ENCODE data around the gene PUS10. TPM values are rescaled to one million over a fixed set of nuclear protein-coding genes. Genes with fewer than 3 reads are reported as not detected.

Gene PUS10
- total and polyA plus RNA-seq, 3 donors from 2014 or later, result 7.3 to 10.7 (median 10.0) TPM

DNA sequence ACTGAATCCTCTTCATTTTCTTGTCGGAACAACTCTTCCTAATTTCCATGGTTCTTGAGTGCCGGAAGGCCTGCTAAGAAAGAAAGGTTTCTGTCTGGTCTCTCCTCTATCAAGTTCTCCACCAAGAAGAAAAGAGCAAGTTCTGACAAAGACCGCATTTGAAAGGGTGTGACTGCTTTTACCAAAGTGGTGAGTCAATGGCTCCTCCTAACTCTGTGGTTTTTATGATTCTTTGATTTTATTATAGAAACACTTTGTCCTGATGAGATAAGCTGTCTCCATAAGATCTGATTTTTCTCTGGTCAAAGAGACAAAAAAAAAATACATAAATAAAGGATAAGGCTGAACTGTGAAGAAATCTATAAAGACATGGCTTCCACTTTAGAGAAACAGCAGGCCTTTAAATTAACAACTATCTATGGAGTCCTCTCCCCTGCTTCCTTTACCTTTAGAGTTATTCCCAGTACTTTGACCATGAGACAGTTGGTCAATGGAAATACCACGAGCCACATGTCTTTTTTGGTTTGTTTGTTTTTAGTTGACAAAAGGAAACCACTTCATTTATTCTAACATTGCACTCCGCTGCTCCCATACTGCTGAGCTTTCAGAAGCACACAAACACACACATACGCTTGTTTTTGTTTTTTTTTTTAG, 69.0 kb downstream of the PUS10 start:
- no peak for DNase-seq
- TF ChIP-seq POLR2A (IDR thresholded peaks at IDR 0.05), result no peak
- TF ChIP-seq, protein P1, sequence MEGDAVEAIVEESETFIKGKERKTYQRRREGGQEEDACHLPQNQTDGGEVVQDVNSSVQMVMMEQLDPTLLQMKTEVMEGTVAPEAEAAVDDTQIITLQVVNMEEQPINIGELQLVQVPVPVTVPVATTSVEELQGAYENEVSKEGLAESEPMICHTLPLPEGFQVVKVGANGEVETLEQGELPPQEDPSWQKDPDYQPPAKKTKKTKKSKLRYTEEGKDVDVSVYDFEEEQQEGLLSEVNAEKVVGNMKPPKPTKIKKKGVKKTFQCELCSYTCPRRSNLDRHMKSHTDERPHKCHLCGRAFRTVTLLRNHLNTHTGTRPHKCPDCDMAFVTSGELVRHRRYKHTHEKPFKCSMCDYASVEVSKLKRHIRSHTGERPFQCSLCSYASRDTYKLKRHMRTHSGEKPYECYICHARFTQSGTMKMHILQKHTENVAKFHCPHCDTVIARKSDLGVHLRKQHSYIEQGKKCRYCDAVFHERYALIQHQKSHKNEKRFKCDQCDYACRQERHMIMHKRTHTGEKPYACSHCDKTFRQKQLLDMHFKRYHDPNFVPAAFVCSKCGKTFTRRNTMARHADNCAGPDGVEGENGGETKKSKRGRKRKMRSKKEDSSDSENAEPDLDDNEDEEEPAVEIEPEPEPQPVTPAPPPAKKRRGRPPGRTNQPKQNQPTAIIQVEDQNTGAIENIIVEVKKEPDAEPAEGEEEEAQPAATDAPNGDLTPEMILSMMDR (IDR thresholded peaks at IDR 0.05), result no peak
- H3K9me3 ChIP-seq, result no peaks in the 10 kb centered on the region
- H3K4me1 ChIP-seq, result no peaks in the 10 kb centered on the region
- H3K27ac ChIP-seq, result no peak overlapping the region
- 89 to 92% methylated on average over 6 of the region's 6 CpGs for WGBS, 2 donors
- intact Hi-C loops (cut with DNase I; ENCODE audit: low total_unique reads), result no loop called here
- no peaks in the 10 kb centered on the region for H3K27me3 ChIP-seq
- H3K4me3 ChIP-seq, result no peak overlapping the region
- H3K36me3 ChIP-seq (ENCODE audit: low read depth, missing control alignments), result no peaks in the 10 kb centered on the region

GRCh38 chr2:60948161-60948560, 69.9 kb downstream of the PUS10 start:
- intact Hi-C loops (cut with DNase I; ENCODE audit: low total_unique reads), result no loop called here
- DNase-seq, result no peak
- no peaks in the 10 kb centered on the region for H3K4me1 ChIP-seq
- peak overlapping the region in 1 of 2 donors; percentile 13 for H3K4me3 ChIP-seq
- no peaks in the 10 kb centered on the region for H3K9me3 ChIP-seq
- TF ChIP-seq, protein P1 (IDR thresholded peaks at IDR 0.05), result no peak
- TF ChIP-seq POLR2A (IDR thresholded peaks at IDR 0.05), result no peak
- H3K27ac ChIP-seq, result no peak overlapping the region
- 66 to 81% methylated on average over 8 of the region's 8 CpGs for WGBS, 2 donors
- no peaks in the 10 kb centered on the region for H3K36me3 ChIP-seq (ENCODE audit: low read depth, missing control alignments)
- no peaks in the 10 kb centered on the region for H3K27me3 ChIP-seq

DNA sequence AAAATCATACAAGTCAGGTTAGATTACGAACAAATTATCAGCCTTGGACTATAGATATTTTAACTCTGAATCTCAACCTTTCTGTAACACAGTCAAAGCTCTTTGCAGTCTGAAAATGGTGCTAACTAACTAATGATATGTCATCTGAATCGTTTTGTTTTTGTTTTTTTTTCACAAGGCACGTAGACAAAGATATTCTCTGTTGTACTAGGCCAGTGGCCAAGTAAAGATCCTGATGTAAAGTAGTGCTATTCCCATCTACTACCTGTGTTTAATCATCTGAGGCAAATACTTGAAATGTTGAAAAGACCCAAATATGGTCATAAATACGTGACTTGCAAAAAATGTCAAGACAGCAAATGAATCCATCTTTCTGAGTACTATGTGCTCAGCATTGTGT, 71.0 kb downstream of the PUS10 start:
- intact Hi-C loops (cut with DNase I; ENCODE audit: low total_unique reads), result no loop called here
- no peaks in the 10 kb centered on the region for H3K27me3 ChIP-seq

DNA sequence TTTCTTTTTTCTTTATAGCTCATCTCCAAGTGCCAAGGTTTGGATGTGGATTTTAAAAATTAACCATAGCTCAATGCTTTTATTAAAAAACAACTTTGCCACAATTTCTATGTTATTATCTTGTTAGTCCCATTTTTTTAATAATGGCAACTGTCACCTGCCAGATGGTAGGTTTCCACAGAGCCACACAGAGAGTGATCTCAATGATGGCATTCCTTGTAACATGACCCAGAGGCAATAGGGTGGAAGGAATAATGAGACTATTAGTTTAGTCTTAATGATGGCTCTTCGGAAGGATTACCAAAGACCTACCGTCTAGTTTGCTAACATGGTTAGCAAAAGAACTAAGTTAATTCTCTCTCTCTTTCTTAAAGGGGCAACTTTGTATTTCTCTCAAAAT, 72.7 kb downstream of the PUS10 start:
- WGBS, 2 donors, result 80% methylated on average over 2 of the region's 2 CpGs

More for the DNA sequence above, 71.0 kb downstream of the PUS10 start:
- no peaks in the 10 kb centered on the region for H3K4me1 ChIP-seq
- 57 to 71% methylated on average over 4 of the region's 4 CpGs for WGBS, 2 donors
- no peak for DNase-seq
- no peaks in the 10 kb centered on the region for H3K9me3 ChIP-seq
- H3K4me3 ChIP-seq, result peak overlapping the region in 1 of 2 donors; percentile 13
- TF ChIP-seq POLR2A (IDR thresholded peaks at IDR 0.05), result no peak
- TF ChIP-seq, protein P1 (IDR thresholded peaks at IDR 0.05), result no peak
- no peaks in the 10 kb centered on the region for H3K36me3 ChIP-seq (ENCODE audit: low read depth, missing control alignments)
- H3K27ac ChIP-seq, result no peak overlapping the region

More for the DNA sequence above, 72.7 kb downstream of the PUS10 start:
- Histone ChIP-seq H3K27me3 (no peaks in the 10 kb centered on the region), H3K4me3 (no peak overlapping the region), H3K27ac (no peak overlapping the region), H3K9me3 (no peaks in the 10 kb centered on the region), H3K36me3 (ENCODE audit: low read depth, missing control alignments) (no peaks in the 10 kb centered on the region), H3K4me1 (no peaks in the 10 kb centered on the region)
- TF ChIP-seq, protein P1 (IDR thresholded peaks at IDR 0.05), result no peak
- TF ChIP-seq POLR2A (IDR thresholded peaks at IDR 0.05), result no peak
- DNase-seq, result no peak
- intact Hi-C loops (cut with DNase I; ENCODE audit: low total_unique reads), result no loop called here

Data from testis (tissue), 3 donors.